H1 (cell line): ENCODE measurements around the gene RAET1G. TPM values are rescaled to one million over a fixed set of nuclear protein-coding genes. Genes with fewer than 3 reads are reported as not detected.

Experiments
- CTCF ChIA-PET: fragments of 300-600 bp; sonication (Branson Sonifier 250); formaldehyde crosslinking; loops from one replicate; lab custom pipeline; 2021; ENCODE audit not compliant: partially characterized antibody; lab: Charles Lee
- POLR2A ChIA-PET: fragments of 300-600 bp; sonication (Branson Sonifier 250); formaldehyde crosslinking; loops from one replicate; lab custom pipeline; 2021; ENCODE audit warnings: inconsistent platforms; ENCODE audit not compliant: partially characterized antibody; lab: Charles Lee
- DNase-seq, 2 experiments: peaks; one replicate each; pipeline versions ENCODE4 v3.0.0 to v3.0.0-alpha.2; 2010 to 2022; ENCODE audit warnings: low spot score in 2 of 2, low read depth in 1 of 2, mixed read lengths in 1 of 2
- FAIRE-seq: peaks from 2 replicates; lab custom pipeline; 2011; peaks lifted over from hg19 to GRCh38; lab: Jason Lieb, UNC
- H2AFZ ChIP-seq: 2 replicates; pipeline ENCODE4 v1.8.1; 2012; ENCODE audit warnings: low read length, inconsistent platforms
- H2AK5ac ChIP-seq: 2 replicates; pipeline ENCODE4 v1.6.1; 2013; ENCODE audit warnings: low read depth, low read length
- H2BK120ac ChIP-seq: replicated peaks from 2 replicates; pipeline ENCODE3; 2013; ENCODE audit warnings: low read depth, low read length, inconsistent platforms
- H2BK12ac ChIP-seq: 2 replicates; pipeline ENCODE4 v1.6.1; 2013; ENCODE audit warnings: low read depth, low read length
- H2BK15ac ChIP-seq: 2 replicates; pipeline ENCODE4 v1.6.1; 2013; ENCODE audit warnings: low read length
- H2BK20ac ChIP-seq: 2 replicates; pipeline ENCODE4 v1.6.1; 2013; ENCODE audit warnings: low read length
- H2BK5ac ChIP-seq: 2 replicates; pipeline ENCODE4 v1.6.1; 2013; ENCODE audit warnings: low read depth, low read length
- H3K14ac ChIP-seq: 2 replicates; pipeline ENCODE4 v1.6.1; 2013; ENCODE audit warnings: inconsistent platforms; ENCODE audit not compliant: insufficient read length
- H3K18ac ChIP-seq: 2 replicates; pipeline ENCODE4 v1.6.1; 2013; ENCODE audit warnings: low read length; ENCODE audit errors: extremely low read depth
- H3K23ac ChIP-seq: 2 replicates; pipeline ENCODE4 v1.6.1; 2013; ENCODE audit warnings: inconsistent platforms; ENCODE audit not compliant: insufficient read length
- H3K23me2 ChIP-seq: 2 replicates; pipeline ENCODE4 v1.6.1; 2013; ENCODE audit warnings: low read depth, low read length
- H3K27ac ChIP-seq: 2 replicates; pipeline ENCODE4 v1.6.1; 2011; ENCODE audit warnings: low read depth, low read length, inconsistent platforms
- H3K27me3 ChIP-seq, 4 experiments: replicated peaks in 1 of 4; 1 replicate in 1 of 4; 2 replicates in 3 of 4; pipeline versions ENCODE4 v1.6.1 to v1.8.1; 2011 to 2013; ENCODE audit warnings: low read length in 3 of 4, mild to moderate bottlenecking in 3 of 4, inconsistent platforms in 2 of 4, mixed read lengths in 2 of 4, moderate library complexity in 1 of 4; ENCODE audit not compliant: control insufficient read depth in 3 of 4, insufficient read depth in 3 of 4; ENCODE audit errors: extremely low read depth in 1 of 4
- H3K36me3 ChIP-seq, 4 experiments: 2 replicates each; pipeline versions ENCODE4 v1.6.1 to v1.8.1; 2011 to 2013; ENCODE audit warnings: mild to moderate bottlenecking in 4 of 4, low read length in 3 of 4, moderate library complexity in 2 of 4, control low read depth in 1 of 4, inconsistent platforms in 1 of 4; ENCODE audit not compliant: insufficient read depth in 4 of 4, control insufficient read depth in 2 of 4
- H3K4ac ChIP-seq: replicated peaks from 2 replicates; pipeline ENCODE3; 2013; ENCODE audit warnings: low read length, low read depth, mixed read lengths, inconsistent platforms; ENCODE audit not compliant: insufficient read length
- H3K4me1 ChIP-seq, 4 experiments: replicated peaks in 1 of 4; 1 replicate in 1 of 4; 2 replicates in 3 of 4; pipeline versions ENCODE4 v1.6.1 to v1.8.1; 2011 to 2013; ENCODE audit warnings: low read length in 3 of 4, inconsistent platforms in 2 of 4, mixed read lengths in 1 of 4; ENCODE audit not compliant: insufficient read depth in 4 of 4, control insufficient read depth in 3 of 4
- H3K4me2 ChIP-seq, 2 experiments: 2 replicates each; pipeline versions ENCODE4 v1.6.1 to v1.8.1; 2011 to 2013; ENCODE audit warnings: low read depth in 2 of 2, low read length in 2 of 2, control low read depth in 1 of 2, inconsistent platforms in 1 of 2, mild to moderate bottlenecking in 1 of 2; ENCODE audit not compliant: insufficient read depth in 1 of 2
- H3K4me3 ChIP-seq, 4 experiments: fragments of 200-600, 300-600 bp in 1 of 4; sonication (generic), shearing (Covaris generic), sonication (Bioruptor Twin) in 1 of 4; 2 replicates each; pipeline versions ENCODE4 v1.5.1 to v1.8.1; 2011 to 2016; ENCODE audit warnings: low read length in 4 of 4, low read depth in 3 of 4, control low read depth in 2 of 4, inconsistent platforms in 2 of 4, mild to moderate bottlenecking in 2 of 4, mixed read lengths in 1 of 4, moderate library complexity in 1 of 4; ENCODE audit not compliant: insufficient read depth in 2 of 4; ENCODE audit errors: extremely low read depth in 1 of 4
- H3K56ac ChIP-seq: replicated peaks from 2 replicates; pipeline ENCODE3; 2013; ENCODE audit warnings: low read depth, mild to moderate bottlenecking, mixed read lengths, low read length, inconsistent platforms; ENCODE audit not compliant: insufficient read length
- H3K79me1 ChIP-seq: 2 replicates; pipeline ENCODE4 v1.6.1; 2013; ENCODE audit warnings: low read depth, low read length, control low read depth
- H3K79me2 ChIP-seq, 2 experiments: 2 replicates each; pipeline versions ENCODE4 v1.6.1 to v1.8.1; 2012 to 2013; ENCODE audit warnings: low read length in 2 of 2, mild to moderate bottlenecking in 2 of 2, inconsistent platforms in 1 of 2; ENCODE audit not compliant: insufficient read depth in 2 of 2, control insufficient read depth in 1 of 2
- H3K9ac ChIP-seq, 4 experiments: replicated peaks in 1 of 4; 1 replicate in 1 of 4; 2 replicates in 3 of 4; pipeline versions ENCODE4 v1.6.1 to v1.8.1; 2011 to 2013; ENCODE audit warnings: low read depth in 3 of 4, low read length in 3 of 4, control low read depth in 2 of 4, mild to moderate bottlenecking in 2 of 4, moderate library complexity in 2 of 4, inconsistent platforms in 1 of 4; ENCODE audit errors: extremely low read depth in 1 of 4
- H3K9me3 ChIP-seq, 2 experiments: 2 replicates each; pipeline versions ENCODE4 v1.6.1 to v1.8.1; 2012 to 2013; ENCODE audit warnings: mild to moderate bottlenecking in 2 of 2, moderate library complexity in 2 of 2, control low read depth in 1 of 2, inconsistent platforms in 1 of 2, low read depth in 1 of 2, low read length in 1 of 2, mixed read lengths in 1 of 2; ENCODE audit not compliant: insufficient read depth in 2 of 2
- H4K20me1 ChIP-seq, 2 experiments: replicated peaks in 1 of 2; 2 replicates each; pipeline versions ENCODE3 to v1.8.1; 2011 to 2013; ENCODE audit warnings: inconsistent platforms in 2 of 2, low read length in 2 of 2, mild to moderate bottlenecking in 1 of 2; ENCODE audit not compliant: insufficient read depth in 2 of 2, control insufficient read depth in 1 of 2
- H4K5ac ChIP-seq: 2 replicates; pipeline ENCODE4 v1.6.1; 2013; ENCODE audit warnings: low read length, low read depth, mixed read lengths, inconsistent platforms; ENCODE audit not compliant: insufficient read length
- H4K8ac ChIP-seq: 2 replicates; pipeline ENCODE4 v1.8.0; 2013; ENCODE audit warnings: mild to moderate bottlenecking, moderate library complexity, low read length, inconsistent platforms; ENCODE audit not compliant: insufficient read depth; ENCODE audit errors: extremely low read depth
- H4K91ac ChIP-seq: replicated peaks from 2 replicates; pipeline ENCODE3; 2013; ENCODE audit warnings: low read length, mixed read lengths, inconsistent platforms; ENCODE audit not compliant: insufficient read length
- GTF2F1 ChIP-seq: IDR thresholded peaks from 2 replicates; pipeline ENCODE4 v1.6.1; 2012; ENCODE audit warnings: low read depth, low read length, improper control_type of control experiment, borderline replicate concordance
- POLR2A ChIP-seq, 2 experiments: IDR thresholded peaks; 1 replicate in 1 of 2; 2 replicates in 1 of 2; pipeline ENCODE4 v1.6.1; 2011; ENCODE audit warnings: low read depth in 2 of 2, low read length in 2 of 2, mild to moderate bottlenecking in 2 of 2; ENCODE audit errors: control extremely low read depth in 1 of 2
- RBBP5 ChIP-seq: IDR thresholded peaks from 2 replicates; pipeline ENCODE4 v1.7.1; 2012; ENCODE audit warnings: low read depth, mild to moderate bottlenecking, inconsistent platforms, low read length, moderate library complexity, borderline replicate concordance
- RFX5 ChIP-seq: IDR thresholded peaks from 2 replicates; pipeline ENCODE4 v1.6.1; 2011; ENCODE audit warnings: low read depth, low read length, improper control_type of control experiment, borderline replicate concordance
- RXRA ChIP-seq: IDR thresholded peaks from 2 replicates; pipeline ENCODE4 v1.6.1; 2011; ENCODE audit warnings: low read depth, mild to moderate bottlenecking, low read length, moderate library complexity; ENCODE audit not compliant: insufficient read depth
- SAP30 ChIP-seq: fragments of 300-600 bp; sonication (generic); IDR thresholded peaks from 2 replicates; pipeline ENCODE4 v1.7.1; 2012; ENCODE audit warnings: low read length, moderate library complexity, mild to moderate bottlenecking, inconsistent platforms; ENCODE audit not compliant: insufficient read depth, insufficient replicate concordance
- SRF ChIP-seq: IDR thresholded peaks from 2 replicates; pipeline ENCODE4 v1.6.1; 2011; ENCODE audit warnings: mild to moderate bottlenecking, low read depth, low read length, moderate library complexity
- TAF7 ChIP-seq: optimal IDR thresholded peaks from 2 replicates; pipeline ENCODE3; 2011; ENCODE audit warnings: low read depth, mild to moderate bottlenecking, inconsistent platforms, low read length, moderate library complexity, borderline replicate concordance
- TBP ChIP-seq: IDR thresholded peaks from 2 replicates; pipeline ENCODE4 v1.6.1; 2011; ENCODE audit warnings: low read depth, low read length, improper control_type of control experiment
- TEAD4 ChIP-seq: IDR thresholded peaks from 2 replicates; pipeline ENCODE4 v1.6.1; 2012; ENCODE audit warnings: low read depth, low read length, inconsistent platforms, mixed read lengths
- YY1 ChIP-seq: IDR thresholded peaks from 2 replicates; pipeline ENCODE4 v1.6.1; 2011; ENCODE audit warnings: low read depth, mild to moderate bottlenecking, low read length
- WGBS, 2 experiments: shearing (Covaris generic) in 1 of 2; methylation state at CpG; one replicate each; pipeline versions ENCODE4 v1.1.6 to v1.1.7; 2013 to 2015; ENCODE audit warnings: low lambda C conversion rate in 2 of 2, mixed read lengths in 2 of 2, inconsistent platforms in 1 of 2, low coverage in 1 of 2, missing lambda C conversion rate in 1 of 2; ENCODE audit not compliant: insufficient replicate concordance in 2 of 2, insufficient coverage in 1 of 2, insufficient read length in 1 of 2; ENCODE audit errors: extremely low coverage in 1 of 2, missing lambda C conversion rate in 1 of 2; 5-methylcytosine and 5-hydroxymethylcytosine counted together
- polyA plus RNA-seq, 7 experiments: library from polyadenylated mRNA; depleted of rRNA in 3 of 7; stranded (reverse) in 5 of 7; unstranded in 2 of 7; fragments of >200 nt in 5 of 7; fragments of 200-250 nt in 2 of 7; gene quantifications; 1 replicate in 5 of 7; 2 replicates in 1 of 7; 4 replicates in 1 of 7; pipeline versions ENCODE4 v1.2.1 to v1.2.3, GENCODE V29; 2011 to 2013; ENCODE audit warnings: missing spikeins in 2 of 7, mixed read lengths in 2 of 7
- total RNA-seq: library from RNA; stranded (reverse); fragmentation: NEBNext Ultra II Directional; extraction: Animal tissue kit (Norgen Biotek cat#: 25700); gene quantifications from 2 replicates; pipeline ENCODE4 v1.2.1, GENCODE V29; 2021
- TF ChIP-seq, protein P1 (sequence below): IDR thresholded peaks from 2 replicates; pipeline ENCODE4 v1.6.1; 2012; ENCODE audit warnings: low read length, inconsistent platforms

The RAET1G gene
- total and polyA plus RNA-seq, 2 of the 8 experiments (the other 6 are each of a cell fraction or from before 2014, with no cell fraction given) = 0.08 TPM; not detected in 1

DNA sequence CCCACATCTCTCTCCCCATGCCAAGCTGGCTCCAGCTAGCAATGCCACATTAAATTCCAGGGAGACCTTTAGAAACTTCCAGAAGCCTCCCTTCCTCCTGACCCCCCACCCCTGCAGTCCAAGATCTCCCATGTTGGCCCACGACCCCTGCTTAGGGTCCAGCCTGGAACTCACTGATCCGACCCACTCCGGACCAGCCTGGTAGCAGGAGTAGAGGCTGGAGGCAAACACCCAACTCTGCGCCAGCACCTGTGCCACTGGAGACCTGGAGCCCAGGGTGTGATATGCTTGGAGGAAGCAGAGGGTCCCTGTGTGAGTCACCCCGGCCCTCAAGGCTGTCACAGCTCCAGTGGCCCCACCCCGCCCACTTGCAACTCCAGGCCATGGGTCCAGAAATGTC, 37.6 kb upstream of the RAET1G start:
- Histone ChIP-seq H3K56ac (no peak overlapping the region), H2BK20ac (no peak overlapping the region), H3K27me3 (peaks cover 36 to 80% (median 62%) of the 10 kb centered on the region in 4 experiments), H4K8ac (no peak overlapping the region; the same call in 1 of the 2 replicates), H3K4me2 (no peak overlapping the region), H3K4ac (no peak overlapping the region), H3K9me3 (no peaks in the 10 kb centered on the region), H3K27ac (no peak overlapping the region), H3K14ac (no peak overlapping the region), H2BK5ac (no peak overlapping the region), H3K4me1 (peaks cover 0 to 17% (median 14%) of the 10 kb centered on the region in 4 experiments; a peak in 5 of 7 replicates), H3K79me2 (no peaks in the 10 kb centered on the region), H2AK5ac (no peak overlapping the region), H3K36me3 (no peaks in the 10 kb centered on the region), H3K23ac (no peak overlapping the region), H3K18ac (no peak overlapping the region), H2BK120ac (no peak overlapping the region), H3K79me1 (no peaks in the 10 kb centered on the region), H2AFZ (no peak overlapping the region), H3K9ac (no peak overlapping the region), H4K91ac (no peak overlapping the region), H2BK15ac (no peak overlapping the region), H3K4me3 (no peak overlapping the region), H4K5ac (no peak overlapping the region), H4K20me1 (peaks cover 2 to 6% of the 10 kb centered on the region in 2 experiments), H2BK12ac (no peak overlapping the region), H3K23me2 (peaks cover 9% of the 10 kb centered on the region; the same call in 1 of the 2 replicates)
- ChIA-PET CTCF (interaction anchor here (0.9 to 2.3 kb wide), 5 partner anchors 8 to 124 kb away, joined by 3 to 11 read pairs (median 5); no protein-coding TSS in a partner anchor), POLR2A (no interaction called here)
- peak in 1 of 2 experiments; percentile 31 for DNase-seq
- FAIRE-seq = no peak
- 93% methylated on average over 6 of the region's 6 CpGs; no CpG with 5 or more reads in 1 of the 2 experiments for WGBS, 2 experiments
- TF ChIP-seq TEAD4 = no peak
- no peak for TF ChIP-seq RXRA
- TF ChIP-seq SRF = no peak
- no peak for TF ChIP-seq GTF2F1
- TF ChIP-seq TAF7 = no peak
- no peak for TF ChIP-seq RFX5
- TF ChIP-seq SAP30 = no peak
- TF ChIP-seq, protein P1, sequence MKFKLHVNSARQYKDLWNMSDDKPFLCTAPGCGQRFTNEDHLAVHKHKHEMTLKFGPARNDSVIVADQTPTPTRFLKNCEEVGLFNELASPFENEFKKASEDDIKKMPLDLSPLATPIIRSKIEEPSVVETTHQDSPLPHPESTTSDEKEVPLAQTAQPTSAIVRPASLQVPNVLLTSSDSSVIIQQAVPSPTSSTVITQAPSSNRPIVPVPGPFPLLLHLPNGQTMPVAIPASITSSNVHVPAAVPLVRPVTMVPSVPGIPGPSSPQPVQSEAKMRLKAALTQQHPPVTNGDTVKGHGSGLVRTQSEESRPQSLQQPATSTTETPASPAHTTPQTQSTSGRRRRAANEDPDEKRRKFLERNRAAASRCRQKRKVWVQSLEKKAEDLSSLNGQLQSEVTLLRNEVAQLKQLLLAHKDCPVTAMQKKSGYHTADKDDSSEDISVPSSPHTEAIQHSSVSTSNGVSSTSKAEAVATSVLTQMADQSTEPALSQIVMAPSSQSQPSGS = no peak
- TF ChIP-seq POLR2A (IDR thresholded peaks at IDR 0.05; ENCODE audit: control extremely low read depth in 1 of 2, low read depth in 2 of 2, low read length in 2 of 2) = no peak
- no peak for TF ChIP-seq RBBP5
- no peak for TF ChIP-seq TBP
- TF ChIP-seq YY1 = no peak
